Putamen (tissue), 1 donor: Measurements from ENCODE around the gene SELENOH.

Experiments
- DNase-seq: peaks from one replicate; pipeline ENCODE4 v3.0.0-alpha.2; 2016; ENCODE audit warnings: low spot score

The SELENOH gene

GRCh38 chr11:57746920-57747319 is 5.6 kb downstream of the SELENOH start:
- no peak for DNase-seq

DNA sequence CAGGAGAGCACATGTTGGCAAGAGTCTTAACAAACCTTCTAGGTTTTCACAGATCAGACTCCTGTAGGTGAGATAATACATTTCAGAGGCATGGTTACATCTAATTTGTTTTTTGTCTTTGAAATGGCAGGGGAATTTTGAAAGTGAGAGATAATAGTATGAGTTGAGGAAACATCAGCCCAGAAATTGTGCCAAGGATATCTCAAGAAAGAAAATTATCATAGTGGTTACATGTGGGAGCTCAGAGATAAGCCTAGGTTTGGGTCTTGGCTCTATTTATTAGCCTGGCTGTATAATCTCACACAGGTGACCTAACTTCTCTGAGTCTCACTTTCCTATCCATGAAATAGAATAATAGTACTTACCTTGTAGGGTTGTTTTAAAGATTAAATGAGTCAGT is 9.9 kb downstream of the SELENOH start:
- no peak for DNase-seq

- peak; percentile 20 for DNase-seq
Observed at GRCh38 chr11:57751676-57752253, 10.5 kb downstream of the SELENOH start, which contains the start of gene BTBD18. TSS of gene BTBD18 (minus strand) at chr11:57751819. CDS start at chr11:57751188, 631 bp downstream.

DNA sequence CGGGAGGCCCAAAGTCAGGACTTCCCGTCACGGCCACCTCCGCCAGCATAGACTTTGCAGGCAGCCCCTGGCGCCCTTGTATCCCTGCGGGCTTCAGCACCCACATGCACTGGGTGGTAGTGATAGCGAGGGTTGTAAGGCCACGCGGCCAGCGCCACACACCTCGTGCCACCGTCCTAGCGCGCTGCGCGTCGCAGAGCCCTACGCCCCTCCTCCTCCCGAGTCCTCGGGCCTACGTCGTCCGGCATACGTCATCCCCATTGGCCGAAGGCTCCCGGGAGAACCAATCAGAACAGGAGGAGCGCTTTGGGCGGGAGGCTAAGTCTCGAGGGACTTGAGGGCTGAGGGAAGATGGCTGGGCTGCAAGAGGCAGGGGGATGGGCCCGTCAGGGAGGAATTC is 11.7 kb downstream of the SELENOH start:
- no peak for DNase-seq

GRCh38 chr11:57758174-57758573 is 16.9 kb downstream of the SELENOH start:
- no peak for DNase-seq

DNA sequence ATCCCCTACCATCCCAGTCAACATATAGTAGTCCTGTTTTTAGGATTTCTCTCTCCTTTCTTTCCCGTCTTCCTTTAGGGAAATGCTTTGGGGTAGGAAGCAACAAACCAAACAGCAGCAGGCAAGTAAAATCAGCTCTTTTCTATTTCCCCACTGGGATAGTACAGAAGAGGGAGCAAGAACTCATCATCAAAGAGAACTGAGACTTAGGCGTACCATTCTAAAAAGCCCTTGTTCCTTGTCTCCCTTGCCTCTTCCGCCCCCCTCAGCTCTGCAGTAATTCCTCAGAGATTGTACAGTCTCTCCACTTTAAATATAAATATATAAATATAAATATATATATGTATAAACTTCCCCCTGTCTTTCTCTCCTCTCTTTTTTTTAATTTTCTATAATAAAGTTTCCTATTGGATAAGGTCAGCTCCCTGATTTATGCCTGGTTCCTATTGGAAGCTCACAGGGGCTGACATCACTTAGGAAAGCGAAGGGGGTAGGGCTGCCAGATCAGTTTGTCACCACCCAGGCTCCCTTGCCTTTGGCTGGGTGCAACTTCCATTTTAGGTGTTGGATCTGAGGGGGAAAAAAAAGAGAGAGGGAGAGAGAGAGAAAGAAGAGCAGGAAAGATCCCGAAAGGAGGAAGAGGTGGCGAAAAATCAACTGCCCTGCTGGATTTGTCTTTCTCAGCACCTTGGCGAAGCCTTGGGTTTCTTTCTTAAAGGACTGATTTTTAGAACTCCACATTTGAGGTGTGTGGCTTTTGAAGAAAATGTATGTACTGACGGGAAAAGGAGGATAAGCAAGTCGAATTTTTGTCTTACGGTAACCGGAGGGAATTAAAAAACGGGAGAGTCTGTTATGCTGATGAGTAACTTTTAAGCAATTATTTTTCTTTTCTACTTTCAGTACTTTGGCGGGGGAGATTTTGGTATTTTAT is 20.3 kb downstream of the SELENOH start, which contains the start of gene CTNND1:
Gene CTNND1 (plus strand): TSS at position 502 of the 934 bp plus-strand sequence. CDS start 29,677 bp downstream, outside the sequence.
- DNase-seq: peak; percentile 93

DNA sequence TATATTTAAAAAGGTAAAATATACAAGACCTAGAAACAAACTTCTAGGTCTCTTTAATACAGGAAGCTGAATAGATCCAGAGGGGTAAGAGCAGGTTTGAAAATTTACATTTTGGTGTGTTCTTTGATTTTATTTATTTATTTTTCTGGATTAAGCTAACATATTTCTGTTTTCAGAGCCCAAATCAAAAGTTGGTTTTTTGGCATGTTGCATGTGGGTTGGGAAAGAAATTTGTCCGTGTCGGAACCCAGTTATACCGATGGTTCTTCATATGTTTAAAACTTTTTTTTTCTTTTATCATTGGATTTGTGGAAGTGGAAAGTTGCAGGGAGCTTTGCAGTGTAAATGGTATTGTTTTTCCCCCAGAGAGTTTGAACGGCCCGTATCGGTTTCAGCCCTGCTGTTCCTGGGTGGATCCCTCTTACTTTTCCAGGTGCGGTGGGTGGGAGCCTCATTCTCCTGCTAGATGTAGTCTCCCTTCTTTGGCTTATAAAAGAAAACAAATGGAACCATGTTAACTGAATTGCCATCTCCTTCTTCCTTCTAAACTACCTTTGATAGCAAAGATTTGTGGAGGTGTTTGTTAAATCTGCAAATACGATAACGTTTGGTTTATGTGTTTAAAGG is 21.1 kb downstream of the SELENOH start:
- peak; percentile 20 for DNase-seq

DNA sequence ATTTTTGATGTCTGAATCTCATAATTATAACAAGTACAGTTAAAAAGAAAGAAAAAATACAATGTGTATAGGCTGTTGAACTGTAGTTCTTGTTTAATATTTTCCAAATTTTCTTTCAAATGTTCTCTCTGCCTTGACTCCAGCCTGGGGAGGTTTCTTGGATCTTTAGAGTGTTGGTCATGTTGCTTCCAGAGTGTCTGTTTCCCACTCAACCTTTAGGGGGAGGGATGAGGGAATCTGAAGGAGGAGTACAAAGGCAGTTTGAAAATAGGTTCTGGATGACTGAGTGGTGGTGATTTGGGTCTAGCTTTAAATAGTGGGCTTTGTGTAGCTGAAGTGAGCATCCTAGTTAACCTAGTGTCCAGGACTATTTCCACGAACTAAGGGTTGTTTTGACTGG is 22.3 kb downstream of the SELENOH start:
- DNase-seq: peak; percentile 30

GRCh38 chr11:57764021-57764420 is 22.7 kb downstream of the SELENOH start:
- no peak for DNase-seq

- no peak for DNase-seq
Observed at GRCh38 chr11:57764566-57764965, 23.3 kb downstream of the SELENOH start.

GRCh38 chr11:57764972-57765371 is 23.7 kb downstream of the SELENOH start:
- DNase-seq: no peak

DNA sequence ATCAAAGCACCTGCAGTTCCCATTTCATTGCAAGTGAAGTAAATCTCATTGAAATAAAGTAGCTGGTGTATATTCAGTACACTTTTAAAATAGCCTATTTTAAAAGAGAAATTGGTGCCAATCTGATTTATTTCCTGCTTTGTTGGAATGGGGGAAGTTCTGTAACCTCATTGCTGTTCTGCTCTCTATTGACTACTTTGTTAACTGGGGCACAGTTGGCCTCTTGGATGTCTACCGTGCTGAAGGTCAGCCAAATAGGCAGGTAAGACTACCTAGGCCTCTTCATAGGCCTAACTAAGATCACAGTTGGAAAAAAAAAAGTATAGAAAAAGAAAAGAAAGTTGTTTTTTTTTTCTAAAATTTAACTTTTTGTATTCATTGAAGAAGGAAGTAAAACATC is 29.5 kb downstream of the SELENOH start:
- DNase-seq: no peak

- DNase-seq: no peak
Observed at GRCh38 chr11:57771365-57771764, 30.1 kb downstream of the SELENOH start.

GRCh38 chr11:57772562-57772961 is 31.3 kb downstream of the SELENOH start:
- DNase-seq: no peak

DNA sequence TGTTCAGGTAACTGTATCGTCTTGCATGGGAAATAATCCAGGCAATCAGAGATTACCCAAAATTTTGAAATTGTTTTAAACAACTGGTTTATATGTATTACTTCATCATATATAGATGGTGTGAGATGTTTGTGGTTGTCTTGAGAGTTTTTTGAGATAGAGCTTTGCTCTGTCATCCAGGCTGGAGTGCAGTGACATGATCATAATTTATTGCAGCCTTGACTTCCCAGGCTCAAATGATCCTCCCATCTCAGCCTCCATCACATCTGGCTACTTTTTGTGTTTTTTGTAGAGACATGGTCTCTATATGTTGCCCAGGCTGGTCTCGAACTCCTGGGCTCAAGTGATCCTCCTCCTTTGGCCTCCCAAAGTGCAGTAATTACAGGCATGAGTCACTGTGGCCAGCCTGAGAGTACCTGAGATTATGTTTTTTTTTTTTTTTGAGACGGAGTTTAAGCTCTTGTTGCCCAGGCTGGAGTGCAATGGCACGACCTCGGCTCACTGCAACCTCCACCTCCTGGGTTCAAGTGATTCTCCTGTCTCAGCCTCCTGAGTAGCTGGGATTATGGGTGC is 31.8 kb downstream of the SELENOH start:
- no peak for DNase-seq

- DNase-seq: no peak
Observed at GRCh38 chr11:57775491-57775890, 34.2 kb downstream of the SELENOH start.

DNA sequence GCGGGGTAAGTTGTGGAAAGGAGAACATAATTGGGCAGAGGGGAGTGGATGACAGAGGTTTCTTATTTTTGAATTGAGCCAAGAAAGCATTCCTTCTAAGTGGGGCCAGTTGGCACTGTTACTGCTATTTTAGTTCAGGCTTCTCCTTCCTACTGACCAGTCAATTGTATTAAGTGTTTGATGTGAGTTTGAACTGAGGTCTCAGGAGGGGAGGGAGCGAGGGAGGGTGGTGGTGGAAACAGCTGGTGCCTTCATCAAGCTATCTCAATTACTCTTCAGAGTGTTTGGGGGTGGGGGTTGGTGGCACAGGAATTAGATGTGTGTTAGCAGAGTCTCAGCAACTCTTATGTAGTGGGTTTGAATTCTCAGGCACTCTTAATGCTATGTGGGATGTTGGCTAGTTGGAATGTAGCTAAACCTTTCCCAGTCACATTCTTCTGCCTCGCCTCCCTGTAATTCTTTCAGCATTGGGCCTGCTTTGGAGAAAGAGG is 34.8 kb downstream of the SELENOH start:
- no peak for DNase-seq

DNA sequence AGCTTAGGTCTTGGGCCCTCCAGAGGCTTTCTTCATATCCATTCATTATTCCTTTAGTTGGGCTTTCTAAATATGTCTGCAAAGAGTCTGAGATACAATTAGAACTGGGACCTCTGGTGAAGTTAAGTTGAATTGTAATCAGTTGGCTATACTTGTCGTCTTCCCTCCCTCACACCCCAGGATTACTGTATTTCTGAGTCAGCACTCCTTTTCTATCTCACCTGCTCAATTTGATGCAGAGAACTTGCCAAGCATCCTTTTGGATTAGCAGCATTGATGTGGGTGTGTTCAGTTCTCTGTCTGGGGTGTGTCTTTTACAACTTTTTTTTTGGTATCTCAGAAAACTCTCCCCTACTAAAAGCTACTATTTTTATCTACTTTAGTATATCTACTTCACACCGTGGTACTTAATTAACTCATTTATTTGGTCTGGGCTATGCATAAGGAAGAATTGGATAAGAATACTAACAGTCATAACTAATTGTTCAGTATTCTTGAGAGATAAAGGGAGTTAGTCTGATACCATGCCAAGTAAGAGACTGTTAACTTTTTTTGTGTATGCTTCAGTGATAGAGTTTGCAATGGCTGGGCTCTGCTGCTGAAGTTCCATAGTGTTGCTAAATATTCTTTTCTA is 35.4 kb downstream of the SELENOH start:
- DNase-seq: peak; percentile 63

DNA sequence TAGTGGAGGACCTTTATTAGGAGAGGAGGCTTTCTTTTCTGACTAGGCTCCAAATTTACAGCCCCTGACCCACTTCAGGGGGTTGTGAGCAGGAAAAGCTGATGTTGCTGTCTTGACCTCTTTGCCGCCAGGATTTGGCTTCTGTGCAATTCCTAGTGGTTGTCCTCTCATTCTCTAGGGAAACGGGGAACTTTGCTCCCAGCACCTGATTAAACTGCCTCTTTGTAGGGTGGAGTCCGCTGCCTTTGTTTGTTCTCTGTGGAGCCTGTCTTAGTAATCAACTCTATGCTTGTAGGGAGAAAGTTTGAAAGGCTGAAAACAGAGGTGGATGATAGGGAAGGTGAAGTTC is 36.7 kb downstream of the SELENOH start:
- peak; percentile 21 for DNase-seq

DNA sequence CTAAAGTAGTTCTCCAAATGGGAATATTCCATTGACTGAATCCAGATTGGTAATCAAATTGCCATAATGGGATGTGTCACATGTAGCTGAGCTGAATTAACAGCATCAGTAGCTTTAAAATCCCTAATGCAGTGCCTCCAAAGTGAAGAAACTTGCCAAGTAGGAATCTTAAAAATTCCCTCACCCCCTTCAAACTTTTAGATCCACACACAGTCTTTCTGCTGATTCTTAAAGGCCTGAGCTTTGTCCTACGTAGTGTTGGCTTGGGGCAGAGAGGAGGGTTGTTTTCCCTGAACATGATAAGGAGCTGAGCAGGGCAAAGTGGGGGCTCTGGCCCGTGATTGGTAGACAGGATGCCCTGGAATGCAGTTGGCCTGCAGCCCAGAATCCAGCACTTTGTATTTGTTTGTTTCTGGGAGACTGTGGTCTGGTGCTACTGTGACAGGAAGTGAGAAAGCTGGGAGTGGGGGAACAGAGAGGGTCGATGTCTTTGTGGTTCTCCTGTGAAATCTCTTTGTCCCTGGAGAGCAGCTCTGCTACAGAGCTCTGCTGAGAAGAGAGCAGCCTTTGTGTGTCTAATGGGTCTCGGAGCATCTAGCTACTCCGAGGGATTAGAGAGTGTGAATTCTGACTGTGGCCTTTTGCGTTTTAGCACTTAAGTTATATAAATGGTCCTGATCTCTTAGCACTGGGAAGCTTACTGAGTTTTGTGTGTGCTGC is 37.2 kb downstream of the SELENOH start:
- peak; percentile 81 for DNase-seq

DNA sequence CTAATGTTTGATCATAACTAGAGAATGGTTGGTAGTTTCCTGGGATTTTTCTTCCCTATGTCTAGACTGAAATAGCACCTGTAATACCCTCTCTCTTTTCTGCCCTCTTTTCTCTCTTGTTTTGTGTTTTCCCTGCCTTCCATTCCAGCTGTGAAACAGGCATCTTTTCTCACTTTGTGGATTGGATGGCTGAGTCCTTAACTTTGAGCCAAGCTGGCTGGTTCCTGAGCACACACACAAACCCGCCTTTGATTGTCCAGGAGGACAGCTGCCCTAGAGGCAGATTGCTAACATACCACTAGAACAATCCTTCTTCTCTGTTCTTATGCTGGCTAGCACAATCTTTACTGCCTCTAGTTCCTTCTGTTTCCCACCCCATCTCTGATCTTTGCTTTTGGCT is 38.0 kb downstream of the SELENOH start:
- peak; percentile 74 for DNase-seq
